SJCRH30 (cell line): Measurements from ENCODE around the gene C1QTNF12. TPM values are rescaled to one million over a fixed set of nuclear protein-coding genes. Genes with fewer than 3 reads are reported as not detected.

Experiments
- DNase-seq, 2 experiments: peaks; one replicate each; pipeline ENCODE4 v3.0.0-alpha.2; 2015 to 2020
- H3K27ac ChIP-seq: fragments of 250-450 bp; sonication (Bioruptor Pico); 2 replicates; pipeline ENCODE4 v1.5.1; 2020; ENCODE audit warnings: mild to moderate bottlenecking, moderate library complexity
- H3K27me3 ChIP-seq: fragments of 250-450 bp; sonication (Bioruptor Pico); 2 replicates; pipeline ENCODE4 v1.5.1; 2020; ENCODE audit warnings: mild to moderate bottlenecking, moderate library complexity
- H3K36me3 ChIP-seq: fragments of 250-450 bp; sonication (Bioruptor Pico); 2 replicates; pipeline ENCODE4 v1.5.1; 2020; ENCODE audit warnings: mild to moderate bottlenecking, moderate library complexity
- H3K4me1 ChIP-seq: fragments of 250-450 bp; sonication (Bioruptor Pico); 2 replicates; pipeline ENCODE4 v1.5.1; 2020; ENCODE audit warnings: mild to moderate bottlenecking, moderate library complexity
- H3K4me3 ChIP-seq: fragments of 250-450 bp; sonication (Bioruptor Pico); 2 replicates; pipeline ENCODE4 v1.5.1; 2020; ENCODE audit warnings: mild to moderate bottlenecking, moderate library complexity
- H3K9me3 ChIP-seq: fragments of 250-450 bp; sonication (Bioruptor Pico); replicated peaks from 2 replicates; pipeline ENCODE4 v1.5.1; 2020; ENCODE audit warnings: mild to moderate bottlenecking, moderate library complexity
- total RNA-seq: library from RNA; depleted of rRNA; stranded (reverse); fragments of >200 nt; shearing (Covaris generic); gene quantifications from 2 replicates; pipeline ENCODE4 v1.2.3, GENCODE V29; 2014

The C1QTNF12 gene
- total RNA-seq, 1 experiment from 2014 or later = not detected

GRCh38 chr1:1215080-1215676 is 31.3 kb downstream of the C1QTNF12 start:
- Histone ChIP-seq H3K36me3 (peaks cover 28% of the 10 kb centered on the region), H3K27me3 (no peaks in the 10 kb centered on the region), H3K9me3 (no peaks in the 10 kb centered on the region), H3K4me3 (no peak overlapping the region), H3K4me1 (peaks cover 13% of the 10 kb centered on the region; the same call in 1 of the 2 replicates), H3K27ac (no peak overlapping the region)
- DNase-seq = no peak

GRCh38 chr1:1213345-1214265 is 32.9 kb downstream of the C1QTNF12 start, which contains the start of gene TNFRSF4:
Gene TNFRSF4 (minus strand): TSS chr1:1214153. CDS start chr1:1214127, 26 bp downstream.
- Histone ChIP-seq H3K27me3 (no peaks in the 10 kb centered on the region), H3K27ac (no peak within 1 kb of the TSS; the same call in 1 of the 2 replicates), H3K4me3 (peak within 1 kb of the TSS; percentile 57), H3K9me3 (no peaks in the 10 kb centered on the region), H3K36me3 (peaks cover 15% of the 10 kb centered on the region), H3K4me1 (peaks cover 21% of the 10 kb centered on the region; the same call in 1 of the 2 replicates)
- DNase-seq = no peak

DNA sequence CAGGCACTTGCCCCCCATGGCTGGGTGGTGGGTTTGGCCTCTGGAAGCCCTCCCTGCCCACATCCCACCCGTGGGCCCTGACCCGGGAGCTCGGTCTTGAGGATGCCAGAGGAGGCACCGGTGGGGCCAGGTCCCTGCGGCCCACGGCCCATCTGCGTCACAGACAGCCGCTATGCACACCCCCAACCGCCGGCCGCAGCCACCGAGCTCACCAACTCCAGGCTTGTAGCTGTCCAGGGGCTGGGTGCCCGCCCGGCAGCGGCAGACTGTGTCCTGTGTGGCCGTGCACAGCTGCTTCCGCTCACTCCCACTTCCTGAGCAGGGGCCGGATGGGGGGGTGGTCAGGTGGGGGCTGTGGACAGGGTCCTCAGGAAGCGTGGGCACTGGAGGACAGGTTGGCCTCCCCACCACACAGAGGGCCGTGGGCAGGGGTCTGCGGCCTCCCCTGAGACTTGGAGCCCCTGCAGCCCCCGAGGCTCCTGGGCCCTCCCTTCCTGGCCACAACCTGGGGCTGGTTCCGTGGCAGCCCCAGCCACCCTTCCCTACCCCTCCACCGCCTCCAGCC is 33.7 kb downstream of the C1QTNF12 start:
- peak overlapping the region; percentile 30; the same call in 1 of the 2 replicates for H3K27ac ChIP-seq
- H3K9me3 ChIP-seq = no peaks in the 10 kb centered on the region
- peaks cover 25% of the 10 kb centered on the region for H3K4me1 ChIP-seq
- H3K36me3 ChIP-seq = peaks cover 7% of the 10 kb centered on the region
- H3K27me3 ChIP-seq = no peaks in the 10 kb centered on the region
- peak overlapping the region; percentile 57 for H3K4me3 ChIP-seq
- DNase-seq = peak; percentile 86 to 88

- Histone ChIP-seq H3K4me1 (peaks cover 31% of the 10 kb centered on the region), H3K27ac (no peak overlapping the region), H3K4me3 (peak overlapping the region; percentile 18; the same call in 1 of the 2 replicates), H3K36me3 (peaks cover under 1% of the 10 kb centered on the region; the same call in 1 of the 2 replicates), H3K27me3 (no peaks in the 10 kb centered on the region), H3K9me3 (no peaks in the 10 kb centered on the region)
- peak; percentile 78 to 87 for DNase-seq
Observed at GRCh38 chr1:1211541-1212441, 34.7 kb downstream of the C1QTNF12 start.

GRCh38 chr1:1210726-1211540 is 35.6 kb downstream of the C1QTNF12 start:
- Histone ChIP-seq H3K36me3 (no peaks in the 10 kb centered on the region), H3K27ac (no peak overlapping the region), H3K9me3 (no peaks in the 10 kb centered on the region), H3K27me3 (no peaks in the 10 kb centered on the region), H3K4me1 (peaks cover 34% of the 10 kb centered on the region), H3K4me3 (no peak overlapping the region)
- DNase-seq = no peak

- Histone ChIP-seq H3K36me3 (no peaks in the 10 kb centered on the region), H3K9me3 (no peaks in the 10 kb centered on the region), H3K27ac (peak overlapping the region; percentile 73), H3K27me3 (no peaks in the 10 kb centered on the region), H3K4me1 (peaks cover 51% of the 10 kb centered on the region), H3K4me3 (peak overlapping the region; percentile 44)
- DNase-seq = peak; percentile 90 to 91
Observed at GRCh38 chr1:1208713-1209433, 37.6 kb downstream of the C1QTNF12 start.

DNA sequence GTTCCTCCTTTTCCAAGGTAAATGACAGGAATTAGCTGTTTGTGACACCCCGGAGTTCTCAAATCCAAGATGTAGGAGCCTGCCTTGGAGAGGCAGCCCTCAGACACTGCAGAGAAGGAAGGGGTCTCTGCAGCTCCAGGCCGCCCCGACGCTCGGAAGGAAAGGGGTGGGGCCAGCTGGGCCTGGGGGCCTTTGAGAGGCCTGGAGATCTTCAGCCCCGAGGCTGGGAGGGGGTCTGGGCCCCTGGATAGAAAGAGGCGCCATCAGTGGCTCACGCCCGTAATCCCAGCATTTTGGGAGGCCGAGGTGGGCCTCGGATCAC is 39.0 kb downstream of the C1QTNF12 start:
- Histone ChIP-seq H3K27ac (peak overlapping the region; percentile 73), H3K36me3 (no peaks in the 10 kb centered on the region), H3K27me3 (no peaks in the 10 kb centered on the region), H3K4me1 (peaks cover 47% of the 10 kb centered on the region), H3K9me3 (no peaks in the 10 kb centered on the region), H3K4me3 (no peak overlapping the region)
- DNase-seq = no peak

DNA sequence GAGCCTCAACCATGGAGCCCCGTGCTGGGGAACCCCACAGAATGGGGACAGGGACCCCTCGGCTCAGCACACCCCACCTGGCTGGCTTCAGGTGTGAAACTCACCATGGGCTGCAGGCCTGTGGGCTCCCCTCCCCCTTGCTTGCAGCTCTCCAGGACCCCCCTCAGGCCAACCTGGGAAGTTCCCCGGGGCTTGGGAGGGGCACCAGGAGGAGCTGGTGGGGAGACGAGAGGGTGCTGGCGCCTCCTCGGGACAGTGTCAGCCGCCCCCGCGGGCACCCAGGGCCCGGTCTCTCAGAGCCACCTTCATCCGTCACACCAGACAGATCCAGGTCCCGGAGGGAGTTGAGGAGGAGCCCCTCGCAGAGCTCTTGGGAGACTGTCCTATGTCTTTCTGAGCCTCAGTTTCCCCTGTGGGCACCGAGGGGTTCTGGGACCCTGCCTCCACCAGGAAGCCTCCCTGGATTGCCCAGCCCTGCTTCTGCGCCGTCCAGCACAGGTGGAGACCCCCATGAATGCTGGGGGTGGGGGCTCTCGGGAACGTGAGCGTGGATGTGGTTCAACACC is 39.5 kb downstream of the C1QTNF12 start:
- no peak for DNase-seq
- Histone ChIP-seq H3K27ac (no peak overlapping the region), H3K36me3 (no peaks in the 10 kb centered on the region), H3K9me3 (no peaks in the 10 kb centered on the region), H3K27me3 (no peaks in the 10 kb centered on the region), H3K4me3 (no peak overlapping the region), H3K4me1 (peaks cover 45% of the 10 kb centered on the region)

- H3K27ac ChIP-seq = peak within 1 kb of the TSS; percentile 20
- no peaks in the 10 kb centered on the region for H3K9me3 ChIP-seq
- no peak for DNase-seq
- H3K36me3 ChIP-seq = no peaks in the 10 kb centered on the region
- no peak within 1 kb of the TSS for H3K4me3 ChIP-seq
- H3K4me1 ChIP-seq = peaks cover 39% of the 10 kb centered on the region
- no peaks in the 10 kb centered on the region for H3K27me3 ChIP-seq
Observed at GRCh38 chr1:1206376-1206965, 40.1 kb downstream of the C1QTNF12 start, which contains the start of gene TNFRSF18. Gene TNFRSF18 (minus strand): TSS chr1:1206592. CDS start chr1:1206571, 21 bp downstream.

DNA sequence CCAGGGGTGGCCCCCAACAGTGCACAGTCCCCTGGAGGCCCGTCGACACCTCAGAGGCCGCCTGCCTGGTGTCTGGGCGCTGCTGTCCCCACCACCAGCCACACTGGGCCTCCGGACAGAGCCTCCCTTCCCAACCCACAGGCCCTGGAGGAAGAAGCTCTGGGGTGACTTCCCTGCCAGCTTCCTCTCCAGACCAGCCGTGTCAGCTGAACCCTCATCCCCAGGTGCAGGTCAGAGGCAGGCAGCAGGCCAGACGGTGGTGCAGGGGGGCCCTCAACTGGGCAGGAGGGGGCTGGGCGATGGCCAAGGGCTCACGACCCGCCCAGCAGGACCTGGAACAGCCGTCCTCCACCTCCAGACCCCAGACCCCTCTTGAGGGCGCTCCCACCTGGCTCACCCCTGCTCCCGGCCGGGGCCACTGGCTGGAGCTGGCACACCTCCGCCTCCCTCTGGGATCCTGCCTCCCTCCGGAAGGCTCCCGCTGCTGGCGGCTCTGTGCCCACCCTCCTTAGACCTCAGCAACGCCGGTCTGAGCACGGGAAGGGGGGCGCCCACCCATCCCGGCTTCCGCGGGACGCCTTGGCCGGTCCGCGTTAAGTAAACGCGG is 40.6 kb downstream of the C1QTNF12 start:
- H3K27me3 ChIP-seq = no peaks in the 10 kb centered on the region
- peak overlapping the region; percentile 20 for H3K27ac ChIP-seq
- DNase-seq = no peak
- H3K9me3 ChIP-seq = no peaks in the 10 kb centered on the region
- H3K4me3 ChIP-seq = no peak overlapping the region
- H3K4me1 ChIP-seq = peaks cover 40% of the 10 kb centered on the region
- H3K36me3 ChIP-seq = no peaks in the 10 kb centered on the region

DNA sequence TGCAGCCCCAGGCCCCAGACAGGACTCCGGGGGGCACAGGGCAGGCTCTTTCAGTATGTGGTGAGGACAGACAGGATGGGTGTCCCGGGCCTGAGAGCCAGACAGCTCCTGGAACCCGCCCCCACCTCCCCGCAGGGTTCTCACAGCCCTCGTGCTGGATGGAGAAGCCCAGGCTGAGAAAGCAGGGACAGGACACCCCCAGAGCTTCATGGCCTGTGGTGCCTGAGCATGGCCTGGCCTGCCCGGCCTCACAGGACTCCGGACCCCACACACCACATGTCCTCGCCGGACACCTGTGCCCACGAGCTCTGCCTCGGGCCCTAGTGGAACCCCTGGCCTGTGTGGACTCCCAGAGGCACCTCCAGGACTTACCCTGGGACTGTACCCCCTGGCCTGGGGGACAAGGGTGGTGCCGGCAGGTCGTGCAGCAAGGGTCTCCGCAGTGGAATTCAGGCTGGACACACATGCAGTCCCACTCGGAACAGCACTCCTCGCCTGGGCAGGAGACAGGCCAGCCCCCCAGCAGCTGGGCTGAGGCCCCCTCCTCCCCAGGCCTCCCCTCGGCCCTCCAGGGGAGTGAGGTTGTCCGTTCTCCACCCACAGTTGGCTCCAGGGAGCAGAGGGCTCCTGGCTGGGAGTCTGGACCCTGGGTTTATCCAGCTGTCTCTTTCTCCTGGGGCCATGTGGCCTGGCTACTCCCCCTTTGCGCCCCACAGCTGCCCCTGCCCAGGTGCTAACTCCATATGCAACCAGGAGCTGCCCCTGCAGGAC is 41.3 kb downstream of the C1QTNF12 start:
- Histone ChIP-seq H3K9me3 (no peaks in the 10 kb centered on the region), H3K36me3 (no peaks in the 10 kb centered on the region), H3K27me3 (peaks cover 5% of the 10 kb centered on the region), H3K4me1 (peaks cover 47% of the 10 kb centered on the region), H3K4me3 (no peak overlapping the region), H3K27ac (peak overlapping the region; percentile 20)
- DNase-seq = peak; percentile 74 to 83
